H9 (cell line): ENCODE data around the gene KLK11. TPM values are rescaled to one million over a fixed set of nuclear protein-coding genes. Genes with fewer than 3 reads are reported as not detected.

Source experiments
- DNase-seq: peaks from one replicate; pipeline ENCODE4 v3.0.0-alpha.2; 2017
- H2AFZ ChIP-seq: one replicate; pipeline ENCODE4 v1.6.1; 2013; ENCODE audit warnings: mild to moderate bottlenecking, low read length, control low read depth, moderate library complexity
- H2AK5ac ChIP-seq: 2 replicates; pipeline ENCODE4 v1.6.1; 2013; ENCODE audit warnings: low read length, control low read depth, mixed read lengths; ENCODE audit not compliant: insufficient read length
- H2BK120ac ChIP-seq: one replicate; pipeline ENCODE4 v1.6.1; 2013; ENCODE audit warnings: low read depth, mild to moderate bottlenecking, low read length, control low read depth, inconsistent platforms; ENCODE audit not compliant: poor library complexity, severe bottlenecking
- H2BK12ac ChIP-seq: 2 replicates; pipeline ENCODE4 v1.6.1; 2013; ENCODE audit warnings: low read length, control low read depth, mixed read lengths, low read depth; ENCODE audit not compliant: insufficient read length
- H2BK15ac ChIP-seq: 2 replicates; pipeline ENCODE4 v1.6.1; 2013; ENCODE audit warnings: low read depth, low read length, control low read depth
- H2BK20ac ChIP-seq: one replicate; pipeline ENCODE4 v1.6.1; 2013; ENCODE audit warnings: low read depth, mild to moderate bottlenecking, low read length, control low read depth, inconsistent platforms; ENCODE audit not compliant: poor library complexity, severe bottlenecking
- H2BK5ac ChIP-seq: 2 replicates; pipeline ENCODE4 v1.6.1; 2013; ENCODE audit warnings: low read length, control low read depth, mixed read lengths; ENCODE audit not compliant: insufficient read length
- H3K14ac ChIP-seq: 2 replicates; pipeline ENCODE4 v1.6.1; 2013; ENCODE audit warnings: low read length, control low read depth; ENCODE audit not compliant: insufficient read depth
- H3K18ac ChIP-seq: 2 replicates; pipeline ENCODE4 v1.6.1; 2013; ENCODE audit warnings: low read depth, mild to moderate bottlenecking, mixed read lengths, low read length, control low read depth; ENCODE audit not compliant: insufficient read length
- H3K23ac ChIP-seq: 2 replicates; pipeline ENCODE4 v1.6.1; 2013; ENCODE audit warnings: low read length, control low read depth, mixed read lengths, low read depth; ENCODE audit not compliant: insufficient read length
- H3K23me2 ChIP-seq: 2 replicates; pipeline ENCODE4 v1.6.1; 2013; ENCODE audit warnings: low read depth, mild to moderate bottlenecking, mixed read lengths, low read length, control low read depth; ENCODE audit not compliant: insufficient read length, poor library complexity, severe bottlenecking
- H3K27ac ChIP-seq: 2 replicates; pipeline ENCODE4 v1.5.1; 2013; ENCODE audit warnings: low read length, control low read depth, mixed read lengths, low read depth; ENCODE audit not compliant: insufficient read length
- H3K27me3 ChIP-seq: 2 replicates; pipeline ENCODE4 v1.6.1; 2013; ENCODE audit warnings: low read length, control low read depth, inconsistent platforms; ENCODE audit not compliant: insufficient read depth
- H3K4ac ChIP-seq: 2 replicates; pipeline ENCODE4 v1.6.1; 2013; ENCODE audit warnings: low read depth, mild to moderate bottlenecking, control low read depth, inconsistent platforms, low read length, moderate library complexity
- H3K4me1 ChIP-seq: 2 replicates; pipeline ENCODE4 v1.6.1; 2013; ENCODE audit warnings: low read length, control low read depth, inconsistent platforms; ENCODE audit not compliant: insufficient read depth
- H3K4me2 ChIP-seq: 2 replicates; pipeline ENCODE4 v1.6.1; 2013; ENCODE audit warnings: low read length, control low read depth, mixed read lengths; ENCODE audit not compliant: insufficient read length, insufficient read depth
- H3K56ac ChIP-seq: 2 replicates; pipeline ENCODE4 v1.6.1; 2013; ENCODE audit warnings: low read depth, mild to moderate bottlenecking, mixed read lengths, low read length, control low read depth; ENCODE audit not compliant: insufficient read length
- H3K79me1 ChIP-seq: 2 replicates; pipeline ENCODE4 v1.6.1; 2013; ENCODE audit warnings: low read depth, mild to moderate bottlenecking, moderate library complexity, low read length, control low read depth, inconsistent platforms; ENCODE audit not compliant: insufficient read depth, poor library complexity, severe bottlenecking
- H3K79me2 ChIP-seq: 2 replicates; pipeline ENCODE4 v1.6.1; 2013; ENCODE audit warnings: low read length, control low read depth, inconsistent platforms; ENCODE audit not compliant: insufficient read depth
- H3K9ac ChIP-seq: 2 replicates; pipeline ENCODE4 v1.6.1; 2013; ENCODE audit warnings: low read length, control low read depth, mixed read lengths; ENCODE audit not compliant: insufficient read length; ENCODE audit errors: extremely low read depth
- H3K9me3 ChIP-seq: one replicate; pipeline ENCODE4 v1.6.1; 2013; ENCODE audit warnings: low read depth, low read length, inconsistent platforms; ENCODE audit not compliant: control insufficient read depth
- H3T11ph ChIP-seq: one replicate; pipeline ENCODE4 v1.6.1; 2013; ENCODE audit warnings: mild to moderate bottlenecking, low read length, control low read depth, inconsistent platforms
- H4K20me1 ChIP-seq: one replicate; pipeline ENCODE4 v1.6.1; 2013; ENCODE audit not compliant: control insufficient read depth, insufficient read length, insufficient read depth
- H4K5ac ChIP-seq: 2 replicates; pipeline ENCODE4 v1.6.1; 2013; ENCODE audit warnings: low read depth, mild to moderate bottlenecking, mixed read lengths, low read length, control low read depth; ENCODE audit not compliant: insufficient read length
- H4K8ac ChIP-seq: replicated peaks from 2 replicates; pipeline ENCODE4 v1.6.1; 2013; ENCODE audit warnings: low read length, control low read depth, mixed read lengths, low read depth; ENCODE audit not compliant: insufficient read length
- H4K91ac ChIP-seq: 2 replicates; pipeline ENCODE4 v1.6.1; 2013; ENCODE audit warnings: low read depth, mild to moderate bottlenecking, moderate library complexity, mixed read lengths, low read length, control low read depth; ENCODE audit not compliant: insufficient read length
- H3K27ac Mint-ChIP-seq, 3 experiments: 2 replicates in 2 of 3; 3 replicates in 1 of 3; pipeline ENCODE4 v1.8.0; 2020 to 2021; ENCODE audit warnings: mixed read lengths in 3 of 3, mild to moderate bottlenecking in 1 of 3, moderate library complexity in 1 of 3
- H3K27me3 Mint-ChIP-seq: 2 replicates; pipeline ENCODE4 v1.8.0; 2021; ENCODE audit warnings: low read depth, mild to moderate bottlenecking, moderate library complexity, mixed read lengths
- H3K36me3 Mint-ChIP-seq, 3 experiments: 2 replicates in 2 of 3; 3 replicates in 1 of 3; pipeline ENCODE4 v1.8.0; 2020 to 2021; ENCODE audit warnings: low read depth in 3 of 3, mixed read lengths in 3 of 3; ENCODE audit not compliant: insufficient read depth in 1 of 3
- H3K4me1 Mint-ChIP-seq, 2 experiments: 2 replicates each; pipeline ENCODE4 v1.8.0; 2020; ENCODE audit warnings: mixed read lengths in 2 of 2
- H3K4me3 Mint-ChIP-seq, 2 experiments: 2 replicates in 1 of 2; 3 replicates in 1 of 2; pipeline ENCODE4 v1.8.0; 2020 to 2021; ENCODE audit warnings: mild to moderate bottlenecking in 2 of 2, mixed read lengths in 2 of 2, moderate library complexity in 1 of 2
- H3K9me3 Mint-ChIP-seq, 2 experiments: 2 replicates in 1 of 2; 3 replicates in 1 of 2; pipeline ENCODE4 v1.8.0; 2020; ENCODE audit warnings: mild to moderate bottlenecking in 2 of 2, mixed read lengths in 2 of 2, moderate library complexity in 1 of 2
- CTCF ChIP-seq: fragments of 200-600 bp; sonication (generic); conservative IDR thresholded peaks from 3 replicates; pipeline ENCODE4 v1.8.0; 2021; ENCODE audit warnings: antibody characterized with exemption, mild to moderate bottlenecking
- WGBS: extraction: QIAGEN DNeasy Blood & Tissue Kit; methylation state at CpG from one replicate; pipeline ENCODE4 v1.1.7; 2013; ENCODE audit warnings: missing lambda C conversion rate, low lambda C conversion rate, mixed read lengths; ENCODE audit not compliant: insufficient read length; ENCODE audit errors: extremely low coverage; 5-methylcytosine and 5-hydroxymethylcytosine counted together
- total RNA-seq: library from RNA; stranded (reverse); gene quantifications from 2 replicates; pipeline ENCODE4 v1.2.1, GENCODE V29; 2021

KLK11 gene
- total RNA-seq, 1 experiment from 2014 or later: not detected

GRCh38 chr19:51024924-51025323 lies 1.5 kb downstream of the KLK11 start:
- Histone ChIP-seq H3K27me3 (no peaks in the 10 kb centered on the region), H3K56ac (no peak overlapping the region), H2BK120ac (no peak overlapping the region), H4K5ac (no peak overlapping the region), H3K9ac (no peak overlapping the region), H3K27ac (no peak overlapping the region), H2BK5ac (no peak overlapping the region), H4K8ac (no peak overlapping the region), H3K79me1 (no peaks in the 10 kb centered on the region), H4K91ac (no peak overlapping the region), H2AK5ac (no peak overlapping the region), H3K23ac (no peak overlapping the region), H2AFZ (no peak overlapping the region), H3K4me2 (no peak overlapping the region), H3K23me2 (no peaks in the 10 kb centered on the region), H3K79me2 (no peaks in the 10 kb centered on the region), H2BK20ac (no peak overlapping the region), H3K18ac (no peak overlapping the region), H3K9me3 (no peaks in the 10 kb centered on the region), H3K14ac (no peak overlapping the region), H3T11ph (no peak overlapping the region), H2BK15ac (no peak overlapping the region), H2BK12ac (no peak overlapping the region), H3K4me1 (no peaks in the 10 kb centered on the region), H4K20me1 (no peaks in the 10 kb centered on the region), H3K4ac (no peak overlapping the region)
- Mint-ChIP-seq H3K27ac (no peak overlapping the region), H3K36me3 (no peaks in the 10 kb centered on the region), H3K4me1 (peaks cover 30 to 51% of the 10 kb centered on the region in 2 experiments), H3K27me3 (peaks cover 16% of the 10 kb centered on the region), H3K4me3 (no peak overlapping the region), H3K9me3 (no peaks in the 10 kb centered on the region; a peak in 1 of 5 replicates)
- DNase-seq: no peak
- WGBS: no CpG with 5 or more reads among the region's 5 CpGs
- TF ChIP-seq CTCF: no peak
